CD4-positive, CD25-positive, alpha-beta regulatory T cell (primary cell): ENCODE measurements around the gene POLE3. TPM values are rescaled to one million over a fixed set of nuclear protein-coding genes. Genes with fewer than 3 reads are reported as not detected.

Source experiments
- ATAC-seq, 2 donors: fragments of 150-1000 bp; cut with Tn5 transposase; one replicate each; pipeline ENCODE4 v1.10.0; 2021; ENCODE audit warnings: low read depth in 2 of 2, moderate number of reproducible peaks in 2 of 2, moderate library complexity in 1 of 2
- DNase-seq, 3 donors: peaks; one replicate each; pipeline versions ENCODE4 v3.0.0 to v3.0.0-alpha.2; 2012 to 2022; ENCODE audit warnings: mixed read lengths in 1 of 3
- H3K27ac ChIP-seq: one replicate; pipeline ENCODE4 v1.7.0; 2013; ENCODE audit warnings: mild to moderate bottlenecking, low read length; ENCODE audit not compliant: insufficient read depth, poor library complexity, severe bottlenecking
- H3K27me3 ChIP-seq: one replicate; pipeline ENCODE4 v1.7.0; 2013; ENCODE audit warnings: low read length; ENCODE audit not compliant: control insufficient read depth, insufficient read depth
- H3K36me3 ChIP-seq: one replicate; pipeline ENCODE4 v1.7.0; 2013; ENCODE audit warnings: mild to moderate bottlenecking, low read length, moderate library complexity; ENCODE audit not compliant: control insufficient read depth, insufficient read depth
- H3K4me1 ChIP-seq: 2 replicates; pipeline ENCODE4 v1.7.0; 2013; ENCODE audit warnings: mild to moderate bottlenecking, low read length; ENCODE audit not compliant: insufficient read depth, control insufficient read depth, poor library complexity, severe bottlenecking
- H3K4me3 ChIP-seq: one replicate; pipeline ENCODE4 v1.7.0; 2013; ENCODE audit warnings: low read depth, mild to moderate bottlenecking, low read length, moderate library complexity
- H3K9me3 ChIP-seq, 2 experiments: 1 replicate in 1 of 2; 2 replicates in 1 of 2; pipeline ENCODE4 v1.7.0; 2013; ENCODE audit warnings: low read length in 2 of 2, mild to moderate bottlenecking in 1 of 2, moderate library complexity in 1 of 2; ENCODE audit not compliant: control insufficient read depth in 2 of 2
- H3K27ac Mint-ChIP-seq, 3 donors: one replicate each; pipeline ENCODE4 v1.8.0; 2020 to 2022; ENCODE audit warnings: mild to moderate bottlenecking in 3 of 3, mixed read lengths in 3 of 3, moderate library complexity in 2 of 3
- H3K27me3 Mint-ChIP-seq: one replicate; pipeline ENCODE4 v1.8.0; 2022; ENCODE audit warnings: mild to moderate bottlenecking, mixed read lengths
- H3K36me3 Mint-ChIP-seq: one replicate; pipeline ENCODE4 v1.8.0; 2020; ENCODE audit warnings: mixed read lengths
- H3K4me1 Mint-ChIP-seq, 4 donors: one replicate each; pipeline ENCODE4 v1.8.0; 2020 to 2022; ENCODE audit warnings: mixed read lengths in 4 of 4, mild to moderate bottlenecking in 1 of 4
- H3K4me3 Mint-ChIP-seq, 4 donors: one replicate each; pipeline ENCODE4 v1.8.0; 2020 to 2022; ENCODE audit warnings: mild to moderate bottlenecking in 4 of 4, mixed read lengths in 4 of 4, moderate library complexity in 3 of 4
- H3K9me3 Mint-ChIP-seq, 7 donors: one replicate each; pipeline ENCODE4 v1.8.0; 2020 to 2022; ENCODE audit warnings: mixed read lengths in 7 of 7, mild to moderate bottlenecking in 3 of 7, moderate library complexity in 2 of 7
- polyA plus RNA-seq, 4 donors: library from polyadenylated mRNA; unstranded; fragments of 300-500 nt; fragmentation: Illumina TruSeq; gene quantifications; one replicate each; pipeline ENCODE4 v1.2.3, GENCODE V29; 2021
- total RNA-seq: library from RNA; stranded (reverse); gene quantifications from one replicate; pipeline ENCODE4 v1.2.3, GENCODE V29; 2022

POLE3 gene
- total and polyA plus RNA-seq, 5 donors from 2014 or later: 58.0 to 160 (median 136) TPM

DNA sequence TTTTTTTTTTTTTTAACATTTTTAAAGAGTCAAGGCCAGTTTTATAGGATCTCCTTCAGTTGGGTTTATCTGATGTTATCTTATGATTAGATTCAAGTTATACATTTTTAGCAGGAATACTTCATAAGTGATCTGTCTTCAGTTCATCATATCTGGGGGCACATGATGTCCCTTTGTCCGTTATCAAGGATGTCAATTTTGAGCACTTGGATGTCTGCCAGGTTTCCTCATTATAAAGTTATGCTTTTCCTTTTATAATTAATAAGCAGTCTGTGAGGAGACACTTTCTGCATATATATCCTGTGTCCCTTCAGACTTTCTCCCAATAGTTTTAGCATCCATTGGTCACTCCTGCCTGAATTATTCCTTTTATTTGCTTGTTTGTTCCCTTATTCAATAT lies 45.5 kb downstream of the POLE3 start:
- Mint-ChIP-seq H3K9me3 (peaks cover 0 to 3% (median 0%) of the 10 kb centered on the region in 7 donors), H3K27ac (no peak overlapping the region), H3K4me3 (no peak overlapping the region), H3K27me3 (peaks cover 10% of the 10 kb centered on the region), H3K36me3 (no peaks in the 10 kb centered on the region), H3K4me1 (no peaks in the 10 kb centered on the region)
- H3K9me3 ChIP-seq: no peaks in the 10 kb centered on the region
- DNase-seq: no peak
- ATAC-seq: no peak
- H3K27ac ChIP-seq: no peak overlapping the region
- no peaks in the 10 kb centered on the region for H3K4me1 ChIP-seq
- H3K27me3 ChIP-seq: peaks cover 3% of the 10 kb centered on the region
- no peak overlapping the region for H3K4me3 ChIP-seq
- H3K36me3 ChIP-seq: no peaks in the 10 kb centered on the region

DNA sequence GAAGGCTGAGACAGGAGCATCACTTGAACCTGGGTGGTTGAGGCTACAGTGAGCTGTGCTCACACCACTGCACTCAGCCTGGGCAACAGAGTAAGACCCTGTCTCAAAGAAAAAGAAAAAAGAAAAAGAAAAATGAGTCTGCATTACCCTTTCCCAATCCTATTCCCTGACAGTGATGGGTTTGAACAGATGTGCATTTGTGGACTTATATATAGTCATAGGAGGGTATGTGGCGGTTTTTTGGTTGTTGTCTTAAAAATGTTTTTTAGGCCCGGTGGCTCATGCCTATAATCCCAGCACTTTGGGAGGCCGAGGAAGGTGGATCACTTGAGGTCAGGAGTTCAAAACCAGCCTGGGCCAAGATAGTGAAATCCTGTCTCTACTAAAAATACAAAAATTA lies 47.1 kb downstream of the POLE3 start:
- peaks cover 3% of the 10 kb centered on the region for H3K27me3 ChIP-seq
- H3K4me1 ChIP-seq: no peaks in the 10 kb centered on the region
- Mint-ChIP-seq H3K27ac (no peak overlapping the region), H3K27me3 (peaks cover 10% of the 10 kb centered on the region), H3K9me3 (peaks cover 0 to 3% (median 0%) of the 10 kb centered on the region in 7 donors), H3K4me1 (no peaks in the 10 kb centered on the region), H3K4me3 (no peak overlapping the region), H3K36me3 (no peaks in the 10 kb centered on the region)
- no peak overlapping the region for H3K27ac ChIP-seq
- no peak for DNase-seq
- ATAC-seq: no peak
- H3K36me3 ChIP-seq: no peaks in the 10 kb centered on the region
- H3K9me3 ChIP-seq: no peaks in the 10 kb centered on the region
- no peak overlapping the region for H3K4me3 ChIP-seq

DNA sequence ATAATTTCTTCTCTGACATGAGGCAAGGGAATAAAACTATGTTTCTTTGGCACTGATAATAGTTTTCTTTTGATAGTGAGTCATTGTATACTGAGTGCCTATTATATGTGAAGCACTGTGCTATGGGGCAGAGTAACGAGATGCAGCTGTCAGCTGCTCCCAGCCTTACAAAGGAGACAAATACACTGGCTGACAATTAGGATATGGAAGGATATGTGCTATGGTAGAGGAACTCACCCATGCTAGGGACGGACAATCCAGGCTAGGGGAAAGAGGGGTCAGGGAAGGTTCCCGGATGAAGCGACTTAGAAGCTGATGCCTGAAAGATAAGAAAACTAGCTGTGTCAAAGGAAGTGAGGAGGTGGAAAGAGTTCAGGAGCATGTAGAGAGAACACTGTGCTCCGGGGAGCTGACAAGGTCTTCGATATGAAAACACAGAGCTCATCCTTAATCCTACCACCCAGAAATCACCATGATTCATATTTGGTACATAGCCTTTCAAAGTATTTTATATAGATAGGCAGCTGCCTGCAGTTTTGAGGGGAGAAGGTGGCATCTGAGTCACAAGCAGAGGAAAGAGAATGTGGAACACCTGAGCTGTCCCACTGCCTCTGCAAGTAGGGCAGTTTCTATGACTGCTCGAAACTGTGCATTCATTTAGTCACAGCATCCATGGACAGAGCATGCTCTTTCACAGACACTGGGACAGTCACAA lies 49.0 kb downstream of the POLE3 start:
- DNase-seq (no peak), ATAC-seq (no peak)
- H3K4me1 Mint-ChIP-seq: no peaks in the 10 kb centered on the region

DNA sequence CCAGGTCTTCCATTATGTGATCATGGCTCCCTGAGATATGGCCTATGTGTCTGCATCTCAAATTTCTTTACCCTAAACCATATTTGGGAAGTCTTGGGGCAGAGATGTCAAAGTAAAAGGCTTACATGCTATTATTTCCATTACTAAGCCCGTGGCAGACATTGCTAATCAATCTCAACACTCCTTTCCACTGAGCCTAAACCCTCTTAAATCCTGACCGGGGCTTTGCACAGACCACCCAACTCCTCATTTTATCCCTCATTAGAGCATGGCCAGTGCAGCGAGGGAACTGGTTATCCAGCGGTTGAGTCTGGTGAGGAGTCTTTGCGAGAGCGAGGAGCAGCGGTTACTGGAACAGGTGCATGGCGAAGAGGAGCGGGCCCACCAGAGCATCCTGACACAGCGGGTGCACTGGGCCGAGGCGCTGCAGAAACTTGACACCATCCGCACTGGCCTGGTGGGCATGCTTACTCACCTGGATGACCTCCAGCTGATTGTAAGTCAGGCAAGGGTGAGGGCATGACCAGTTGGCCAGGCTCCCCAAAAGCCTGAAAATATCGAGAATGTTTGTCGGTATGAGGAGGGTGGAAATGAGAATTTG lies 50.1 kb downstream of the POLE3 start:
- no peak overlapping the region for H3K27ac ChIP-seq
- Mint-ChIP-seq H3K9me3 (peaks cover 0 to 3% (median 0%) of the 10 kb centered on the region in 7 donors), H3K36me3 (no peaks in the 10 kb centered on the region), H3K4me1 (no peaks in the 10 kb centered on the region), H3K4me3 (no peak overlapping the region), H3K27me3 (peaks cover 17% of the 10 kb centered on the region), H3K27ac (no peak overlapping the region)
- no peak for DNase-seq
- H3K27me3 ChIP-seq: peaks cover 3% of the 10 kb centered on the region
- no peak for ATAC-seq
- H3K36me3 ChIP-seq: no peaks in the 10 kb centered on the region
- no peaks in the 10 kb centered on the region for H3K4me1 ChIP-seq
- H3K4me3 ChIP-seq: no peak overlapping the region
- no peaks in the 10 kb centered on the region for H3K9me3 ChIP-seq

More for the DNA sequence above, 49.0 kb downstream of the POLE3 start:
- no peak overlapping the region for H3K4me3 Mint-ChIP-seq
- H3K4me3 ChIP-seq: no peak overlapping the region
- H3K36me3 ChIP-seq: no peaks in the 10 kb centered on the region
- peaks cover 15% of the 10 kb centered on the region for H3K27me3 Mint-ChIP-seq
- peaks cover 0 to 3% (median 0%) of the 10 kb centered on the region in 7 donors for H3K9me3 Mint-ChIP-seq
- no peak overlapping the region for H3K27ac ChIP-seq
- H3K9me3 ChIP-seq: no peaks in the 10 kb centered on the region
- no peak overlapping the region for H3K27ac Mint-ChIP-seq
- peaks cover 3% of the 10 kb centered on the region for H3K27me3 ChIP-seq
- H3K36me3 Mint-ChIP-seq: no peaks in the 10 kb centered on the region
- no peaks in the 10 kb centered on the region for H3K4me1 ChIP-seq

DNA sequence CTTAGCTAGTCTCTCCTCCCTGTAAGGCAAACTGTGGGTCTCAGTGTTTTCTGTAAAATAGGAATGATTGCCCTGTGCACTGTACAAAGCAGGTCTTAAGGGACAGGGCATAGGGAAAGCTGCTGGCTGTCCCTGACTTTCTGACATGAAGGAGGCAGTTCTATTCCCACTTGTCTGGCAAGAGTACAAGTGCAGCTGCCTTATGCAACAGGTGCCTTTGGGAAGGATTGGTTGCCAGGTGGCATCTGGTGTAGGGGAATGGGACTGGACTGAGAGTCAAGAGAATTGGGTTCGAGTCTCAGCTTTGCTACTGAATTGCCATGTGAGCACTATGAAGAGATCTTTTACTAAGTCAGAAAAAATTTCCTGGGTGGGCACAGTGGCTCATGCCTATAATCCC lies 51.1 kb downstream of the POLE3 start:
- Histone ChIP-seq H3K4me3 (no peak overlapping the region), H3K27me3 (peaks cover 3% of the 10 kb centered on the region), H3K4me1 (no peaks in the 10 kb centered on the region), H3K9me3 (no peaks in the 10 kb centered on the region), H3K36me3 (no peaks in the 10 kb centered on the region), H3K27ac (no peak overlapping the region)
- ATAC-seq: no peak
- no peak overlapping the region for H3K27ac Mint-ChIP-seq
- DNase-seq: no peak
- no peaks in the 10 kb centered on the region for H3K4me1 Mint-ChIP-seq
- peaks cover 0 to 3% (median 0%) of the 10 kb centered on the region in 7 donors for H3K9me3 Mint-ChIP-seq
- H3K36me3 Mint-ChIP-seq: no peaks in the 10 kb centered on the region
- no peak overlapping the region for H3K4me3 Mint-ChIP-seq
- peaks cover 10% of the 10 kb centered on the region for H3K27me3 Mint-ChIP-seq

Other genes starting within 250 kb of the POLE3 start
- gene FKBP15, start 189.4 kb downstream of the POLE3 start, total RNA-seq: 24.9 TPM
- 1 to 10 TPM; 7.1 to 9.8 (median 8.9) TPM for gene FKBP15, start 189.4 kb downstream of the POLE3 start, polyA plus RNA-seq
- 6.1 TPM for gene SLC31A1, start 189.1 kb downstream of the POLE3 start, total RNA-seq
- 1 to 10 TPM; 3.1 to 6.1 (median 4.2) TPM for gene SLC31A1, start 189.1 kb downstream of the POLE3 start, polyA plus RNA-seq
- 26.3 TPM for gene CDC26, start 135.1 kb downstream of the POLE3 start, total RNA-seq
- 100 to 1,000 TPM; 161 to 182 (median 173) TPM for gene CDC26, start 135.1 kb downstream of the POLE3 start, polyA plus RNA-seq
- gene PRPF4, start 135.0 kb downstream of the POLE3 start, total RNA-seq: 22.9 TPM
- 10 to 100 TPM; 18.4 to 25.7 (median 22.5) TPM for gene PRPF4, start 135.0 kb downstream of the POLE3 start, polyA plus RNA-seq
- gene RNF183, start 107.3 kb downstream of the POLE3 start, total RNA-seq: not detected
- not detected for gene RNF183, start 107.3 kb downstream of the POLE3 start, polyA plus RNA-seq
- gene WDR31, start 70.4 kb downstream of the POLE3 start, total RNA-seq: 0.22 TPM
- under 1 TPM in 3 of 4 donors, not detected in 1; 0.06 to 0.32 (median 0.16) TPM for gene WDR31, start 70.4 kb downstream of the POLE3 start, polyA plus RNA-seq
- gene BSPRY, start 61.1 kb downstream of the POLE3 start, total RNA-seq: 0.57 TPM
- gene BSPRY, start 61.1 kb downstream of the POLE3 start, polyA plus RNA-seq: 1 to 10 TPM in 1 of 4 donors, under 1 TPM in 3; 0.39 to 1.3 (median 0.56) TPM
- gene HDHD3, start 33.7 kb downstream of the POLE3 start, total RNA-seq: 14.3 TPM
- gene HDHD3, start 33.7 kb downstream of the POLE3 start, polyA plus RNA-seq: 10 to 100 TPM; 36.8 to 52.6 (median 46.5) TPM
- gene ALAD, start 9.4 kb downstream of the POLE3 start, total RNA-seq: 27.8 TPM
- 10 to 100 TPM; 20.3 to 22.4 (median 21.8) TPM for gene ALAD, start 9.4 kb downstream of the POLE3 start, polyA plus RNA-seq
- 0.35 TPM for gene C9orf43, start 72 bp upstream of the POLE3 start, total RNA-seq
- under 1 TPM in 3 of 4 donors, not detected in 1; 0.12 to 0.48 (median 0.23) TPM for gene C9orf43, start 72 bp upstream of the POLE3 start, polyA plus RNA-seq
- gene RGS3, start 53.1 kb upstream of the POLE3 start, total RNA-seq: 12.6 TPM
- gene RGS3, start 53.1 kb upstream of the POLE3 start, polyA plus RNA-seq: 10 to 100 TPM in 3 of 4 donors, 1 to 10 TPM in 1; 8.5 to 15.5 (median 11.3) TPM